Esophagus muscularis mucosa (tissue), 4 donors: Measurements from ENCODE around the gene CLCN3.

Source experiments
- CTCF ChIP-seq, 3 experiments: fragments of 200-600 bp in 2 of 3; fragments of 450-650 bp in 1 of 3; sonication (generic) in 2 of 3; IDR thresholded peaks; one replicate each; pipeline ENCODE4 v1.5.1; 2017 to 2019; ENCODE audit warnings: antibody characterized with exemption in 3 of 3, mild to moderate bottlenecking in 2 of 3, moderate library complexity in 1 of 3
- EP300 ChIP-seq: sonication (generic); formaldehyde crosslinking; IDR thresholded peaks from one replicate; pipeline ENCODE4 v1.6.1; 2017; ENCODE audit warnings: antibody characterized with exemption
- POLR2A ChIP-seq: fragments of 450-650 bp; IDR thresholded peaks from one replicate; pipeline ENCODE4 v1.6.1; 2017; ENCODE audit warnings: antibody characterized with exemption, moderate library complexity, mild to moderate bottlenecking, low read depth

GRCh38 chr4:169675825-169676224 lies 55.4 kb downstream of the CLCN3 start:
- TF ChIP-seq CTCF (IDR thresholded peaks at IDR 0.05): no peak
- no peak for TF ChIP-seq POLR2A
- TF ChIP-seq EP300: no peak
